NCI-H1436 treated with DMSO at 0.1 percent for 48 hours (cell line): Measurements from ENCODE around the gene CFDP1.
"Not testable (repeated sequence)": the region's sequence is repeated elsewhere in the genome, so short reads cannot be mapped to it uniquely, and the experiment has no call there.

Source experiments
- DNase-seq: peaks from one replicate; lab custom pipeline; 2025; lab: John Stamatoyannopoulos, UW

CFDP1 gene

DNA sequence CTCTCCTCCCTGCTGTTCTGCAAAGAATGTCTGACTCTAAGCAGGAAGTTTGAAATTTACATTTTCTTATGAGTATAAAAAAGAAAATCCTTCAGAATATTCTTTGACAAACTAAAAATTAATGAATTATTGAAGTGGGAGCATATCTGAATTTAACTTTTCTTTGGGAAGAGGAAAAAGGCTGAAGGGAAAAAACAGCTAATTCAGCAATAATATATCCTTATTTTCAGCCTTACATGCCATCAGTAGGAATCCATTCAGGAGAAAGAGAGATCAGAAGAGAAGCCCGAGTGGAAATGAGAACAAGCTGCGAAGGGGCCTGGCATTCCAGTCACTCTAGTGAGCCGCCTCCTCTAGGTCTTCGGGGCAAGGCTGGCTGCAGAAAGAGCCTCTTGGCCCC, 140.1 kb downstream of the CFDP1 start:
- DNase-seq = no peak

GRCh38 chr16:75292691-75293090, 140.6 kb downstream of the CFDP1 start:
- DNase-seq = no peak

DNA sequence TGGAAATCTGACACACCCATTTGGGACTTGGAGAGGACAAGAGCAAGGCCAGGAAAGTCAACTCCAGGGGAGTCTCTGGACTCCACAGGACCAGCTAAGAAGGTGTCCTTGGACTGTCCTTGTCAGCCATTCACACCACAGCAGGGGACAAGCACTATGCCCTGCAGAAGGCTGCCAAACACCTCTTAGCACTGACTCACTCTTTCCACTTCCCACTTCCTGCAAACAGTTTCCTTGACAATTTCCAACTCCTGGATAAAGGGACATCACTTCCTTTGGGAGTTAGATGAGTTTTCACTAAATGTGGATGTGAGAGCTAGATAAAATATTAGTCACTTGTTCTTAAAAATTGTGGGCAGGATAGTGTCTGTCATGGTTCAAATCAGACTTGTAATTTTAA, 144.1 kb downstream of the CFDP1 start:
- DNase-seq = no peak

DNA sequence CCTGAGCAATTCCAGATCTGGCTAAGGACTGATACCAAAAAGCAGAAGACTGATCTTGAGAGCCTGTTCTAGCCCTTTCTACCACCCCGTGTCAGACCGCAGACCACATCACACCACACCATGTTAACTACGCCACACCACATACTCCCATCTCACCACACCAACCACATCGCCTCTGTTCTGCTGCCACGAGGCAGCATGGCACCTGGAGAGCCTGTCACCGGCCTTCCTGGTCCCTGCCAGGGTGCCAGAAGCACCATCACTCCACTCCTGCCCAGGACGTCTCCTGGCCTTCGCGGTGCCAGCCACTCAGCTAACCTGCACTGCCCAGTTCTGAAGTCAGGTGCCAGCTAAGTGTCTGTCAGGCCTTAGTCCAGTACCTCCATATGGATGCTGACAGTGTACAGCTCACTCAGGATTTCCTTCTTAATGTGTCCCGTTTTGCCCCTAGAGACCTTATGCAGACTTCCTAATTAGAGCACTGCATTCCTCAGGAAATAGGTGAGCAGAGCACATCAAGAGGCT, 144.6 kb downstream of the CFDP1 start:
- no peak for DNase-seq

DNA sequence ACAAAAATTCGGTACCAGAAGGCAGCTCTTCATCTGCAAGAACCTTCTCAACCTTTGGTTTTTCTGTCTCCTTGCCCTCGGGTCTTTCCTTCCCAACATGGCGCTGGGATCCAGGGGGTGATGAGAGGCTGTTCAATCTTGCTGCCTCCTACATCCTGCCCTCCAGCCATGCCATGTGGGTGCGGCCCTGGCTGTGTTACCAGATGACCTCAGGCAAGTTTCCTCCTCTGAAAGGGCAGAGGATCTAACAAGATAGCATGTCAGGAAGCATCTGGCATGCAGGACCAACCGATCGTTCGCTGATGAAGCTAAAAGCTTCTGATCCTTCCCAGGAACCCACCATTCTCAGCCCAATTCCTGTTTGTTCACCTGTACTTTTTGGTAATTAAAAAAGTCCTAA, 145.1 kb downstream of the CFDP1 start:
- no peak for DNase-seq

GRCh38 chr16:75287708-75288107, 145.6 kb downstream of the CFDP1 start:
- DNase-seq = no peak

DNA sequence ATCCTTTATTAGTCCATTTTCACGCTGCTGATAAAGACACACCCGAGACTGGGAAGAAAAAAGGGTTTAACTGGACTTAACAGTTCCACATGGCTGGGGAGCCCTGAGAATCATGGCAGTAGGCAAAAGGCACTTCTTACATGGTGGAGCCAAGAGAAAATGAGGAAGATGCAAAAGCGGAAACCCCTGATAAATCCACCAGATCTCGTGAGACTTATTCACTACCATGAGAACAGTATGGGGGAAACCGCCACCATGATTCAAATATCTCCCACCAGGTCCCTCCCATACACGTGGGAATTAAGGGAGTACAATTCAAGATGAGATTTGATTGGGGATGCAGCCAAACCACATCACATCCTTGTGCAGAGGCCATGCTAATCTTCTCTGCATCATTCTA, 146.9 kb downstream of the CFDP1 start:
- no peak for DNase-seq

- DNase-seq = no peak
These were observed 150.6 kb downstream of the CFDP1 start for GRCh38 chr16:75282466-75283281.

DNA sequence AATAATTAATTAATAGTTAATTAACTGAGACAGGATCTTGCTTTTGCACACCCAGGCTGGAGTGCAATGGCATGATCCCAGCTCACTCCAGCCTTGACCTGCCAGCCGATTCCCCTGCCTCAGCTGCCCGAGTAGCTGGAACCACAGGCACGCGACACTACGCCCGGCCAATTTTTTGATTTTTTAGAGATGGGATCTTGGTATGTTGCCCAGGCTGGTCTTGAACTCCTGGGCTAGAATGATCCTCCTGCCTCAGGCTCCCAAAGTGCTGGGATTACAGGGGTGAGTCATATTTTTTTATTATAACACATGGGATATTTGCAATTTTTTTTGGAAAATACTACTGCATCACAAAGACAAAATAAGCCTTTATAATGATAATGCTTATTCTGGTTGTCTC, 151.5 kb downstream of the CFDP1 start:
- no peak for DNase-seq

GRCh38 chr16:75281009-75281408, 152.3 kb downstream of the CFDP1 start:
- not testable (repeated sequence) for DNase-seq

- DNase-seq = no peak
These were observed 152.9 kb downstream of the CFDP1 start for GRCh38 chr16:75280331-75280804.

GRCh38 chr16:75279305-75279704, 154.0 kb downstream of the CFDP1 start:
- no peak for DNase-seq

- DNase-seq = no peak
These were observed 160.0 kb downstream of the CFDP1 start for GRCh38 chr16:75273054-75273925.

DNA sequence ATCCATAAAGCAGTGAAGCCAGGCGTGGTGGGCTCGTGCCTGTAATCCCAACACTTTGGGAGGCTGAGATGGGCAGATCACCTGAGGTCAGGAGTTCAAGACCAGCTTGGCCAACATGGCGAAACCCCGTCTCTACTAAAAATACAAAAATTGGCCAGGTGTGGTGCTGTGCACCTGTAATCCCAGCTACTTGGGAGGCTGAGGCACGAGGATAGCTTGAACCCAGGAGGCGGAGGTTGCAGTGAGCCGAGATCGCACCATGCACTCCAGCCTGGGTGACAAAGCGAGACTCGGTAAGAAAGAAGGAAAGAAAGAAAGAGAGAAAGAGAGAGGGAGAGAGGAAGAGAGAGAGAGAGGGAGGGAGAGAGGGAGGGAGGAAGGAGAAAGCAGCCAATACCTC, 160.7 kb downstream of the CFDP1 start:
- DNase-seq = not testable (repeated sequence)

GRCh38 chr16:75272097-75272551, 161.2 kb downstream of the CFDP1 start:
- no peak for DNase-seq

DNA sequence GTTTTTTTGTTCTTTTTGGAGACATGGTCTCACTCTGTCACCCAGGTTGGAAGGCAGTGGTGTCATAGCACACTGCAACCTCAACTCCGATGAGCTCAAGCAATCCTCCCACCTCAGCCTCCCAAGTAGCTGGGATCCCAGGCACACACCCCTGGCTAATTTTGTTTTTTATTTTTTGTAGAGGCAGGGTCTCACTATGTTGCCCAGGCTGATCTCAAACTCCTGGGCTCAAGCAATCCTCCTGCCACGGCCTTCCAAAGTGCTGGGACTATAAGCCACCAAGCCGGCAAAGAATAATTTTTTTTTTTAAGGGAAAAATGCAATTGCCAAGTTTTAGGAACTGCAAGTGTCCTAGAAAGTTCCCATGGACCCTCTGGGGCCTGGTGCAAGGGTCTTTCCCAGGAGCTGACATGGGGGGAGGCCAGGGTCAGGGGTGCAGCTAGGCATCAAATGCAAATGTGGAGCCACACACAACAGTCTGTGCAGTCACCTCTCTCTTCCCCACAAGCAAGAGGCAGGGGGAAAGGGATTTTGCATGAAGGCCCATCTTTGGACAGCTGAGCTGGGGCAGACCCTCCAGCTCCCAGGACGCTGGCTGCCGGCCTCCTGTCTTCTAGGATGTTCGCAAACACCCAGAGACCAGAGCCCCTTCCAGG, 161.7 kb downstream of the CFDP1 start:
- DNase-seq = no peak

- not testable (repeated sequence) for DNase-seq
These were observed 163.9 kb downstream of the CFDP1 start for GRCh38 chr16:75269358-75269757.

GRCh38 chr16:75267631-75268264, 165.6 kb downstream of the CFDP1 start:
- DNase-seq = peak; percentile 15

GRCh38 chr16:75266738-75267630, 166.3 kb downstream of the CFDP1 start:
- no peak for DNase-seq

GRCh38 chr16:75265911-75266701, 167.2 kb downstream of the CFDP1 start:
- DNase-seq = no peak
